GM19455 (cell line): ENCODE data around the gene GALNTL6.
A peak's percentile ranks its signal among the peaks of the same experiment; 100 is the strongest.

Experiments
- ATAC-seq: cut with Tn5 transposase; IDR thresholded peaks from one replicate; pipeline ENCODE4 v1.9.1; 2021; ENCODE audit not compliant: unreplicated experiment

Gene GALNTL6

DNA sequence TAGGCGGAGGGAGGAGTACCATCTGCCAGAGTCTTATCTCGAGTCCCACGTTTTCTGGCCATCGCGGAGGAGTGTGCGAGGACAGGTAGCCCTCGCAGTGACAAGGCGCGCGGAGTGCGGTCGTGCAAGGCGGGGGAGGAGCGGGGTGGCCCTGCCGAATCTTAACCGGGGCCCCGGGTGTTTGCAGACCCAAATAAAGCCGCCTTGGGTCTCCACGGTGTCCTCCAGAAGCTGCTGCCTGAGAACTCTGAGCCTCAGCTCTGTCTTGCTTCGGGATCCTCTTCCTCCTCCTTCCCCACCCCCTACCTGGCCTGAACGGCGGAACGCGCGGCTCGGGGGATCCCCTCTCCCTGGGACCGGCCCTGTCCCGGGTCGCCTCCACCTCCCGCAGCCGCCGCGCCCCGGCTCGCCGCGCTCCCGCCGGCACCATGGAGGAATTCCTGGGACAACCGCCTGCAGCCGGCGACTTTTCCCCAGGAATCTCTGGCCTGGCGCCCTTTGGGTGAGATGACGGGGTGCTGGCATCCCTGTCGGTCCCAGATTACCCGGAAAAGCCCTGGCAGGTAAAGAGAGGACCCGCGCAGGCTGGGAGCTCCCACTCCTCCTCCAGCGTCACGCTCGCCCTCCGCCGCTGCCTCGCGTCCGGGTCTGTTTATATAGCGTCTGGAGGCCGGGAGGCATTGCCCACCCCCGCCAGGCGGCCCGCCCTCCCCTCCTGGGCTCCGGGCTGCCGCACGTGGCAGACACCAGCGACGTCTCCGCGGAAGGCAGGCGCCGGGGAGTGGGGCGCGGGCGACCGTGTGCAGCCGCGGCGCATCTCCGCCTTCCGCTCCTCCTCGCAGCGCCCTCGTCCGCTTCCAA, at the start of gene GALNTL6:
Gene GALNTL6, plus strand, starts transcription at position 740 of the 861 bp plus-strand sequence.
- ATAC-seq: no peak

DNA sequence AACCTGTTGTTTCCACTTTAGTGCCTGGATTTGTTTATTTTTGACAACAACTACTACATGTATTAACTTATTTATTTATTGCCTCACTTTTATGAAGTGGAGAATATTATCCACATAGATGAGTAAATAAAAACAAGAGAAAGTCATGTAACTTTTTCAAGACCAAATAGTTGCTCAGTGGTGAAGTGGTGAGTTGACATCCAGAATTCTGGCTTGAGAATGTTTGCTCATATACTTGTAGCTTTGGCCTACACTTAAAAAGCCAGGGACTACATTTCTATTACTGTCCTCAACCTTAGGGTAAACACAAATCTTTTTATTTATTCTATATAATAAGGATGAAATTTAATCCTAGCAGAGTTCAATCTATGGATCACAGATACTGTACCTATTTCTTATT, 47.7 kb upstream of the GALNTL6 start:
- ATAC-seq: no peak

DNA sequence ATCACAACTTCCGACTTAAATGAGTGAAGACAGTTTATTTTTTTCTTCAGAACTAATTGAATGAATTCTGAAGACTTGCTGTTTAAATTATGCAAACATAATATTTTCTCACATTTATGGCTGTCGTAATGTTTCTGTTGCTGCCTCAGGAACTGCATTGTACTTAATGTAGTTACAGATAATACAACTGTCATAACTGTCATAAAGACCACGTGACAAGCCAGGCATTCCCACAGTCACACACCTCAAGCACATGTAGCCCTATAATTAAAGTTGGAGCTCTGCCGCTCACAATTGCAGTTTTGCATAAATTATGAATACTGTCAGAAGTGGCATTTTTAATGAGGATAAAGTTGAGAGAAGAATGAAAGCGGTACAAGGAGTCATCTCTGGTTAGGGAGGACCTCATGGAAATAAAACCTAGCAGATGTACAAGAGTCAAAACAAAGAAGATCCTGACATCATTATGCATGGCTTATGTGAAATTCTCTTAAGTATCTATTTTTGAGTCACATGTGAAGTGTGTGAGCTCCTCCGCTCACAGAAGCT, 38.5 kb upstream of the GALNTL6 start:
- ATAC-seq: no peak

DNA sequence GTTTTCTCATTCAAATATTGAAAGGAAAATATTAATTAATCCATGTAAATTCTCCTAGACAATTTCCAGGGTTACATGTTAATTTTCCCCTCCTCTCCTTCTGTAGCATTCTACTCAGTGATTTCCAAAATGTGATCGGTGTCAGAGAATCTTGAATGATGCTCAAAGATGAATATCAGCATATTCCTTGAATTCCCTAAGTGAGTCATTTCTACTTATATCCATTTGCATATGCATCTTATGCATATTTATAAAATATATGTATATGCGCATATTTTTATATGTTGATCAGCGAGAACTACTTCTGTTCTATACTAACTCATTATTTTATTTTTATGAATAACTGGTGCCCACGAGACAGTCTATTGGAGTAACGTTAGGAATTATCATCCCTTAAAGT, 33.9 kb upstream of the GALNTL6 start:
- no peak for ATAC-seq

DNA sequence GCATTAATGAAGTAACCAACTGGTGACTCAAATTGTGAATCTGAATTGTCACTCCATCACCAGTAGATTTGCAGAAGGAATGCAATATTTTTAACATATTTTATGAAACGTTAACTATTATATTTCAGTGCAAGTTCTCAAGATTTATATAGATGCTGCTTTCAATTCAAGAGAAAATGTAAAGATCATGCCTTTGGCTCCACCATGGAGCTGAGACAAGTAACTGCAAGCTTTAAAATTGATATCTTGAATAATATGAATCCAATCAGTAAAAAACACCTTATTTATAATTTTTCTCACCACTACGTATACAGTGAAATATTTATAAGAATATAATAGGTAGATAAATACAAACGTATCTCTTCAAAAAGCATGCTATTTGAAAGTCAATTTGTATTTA, 27.8 kb upstream of the GALNTL6 start:
- no peak for ATAC-seq

DNA sequence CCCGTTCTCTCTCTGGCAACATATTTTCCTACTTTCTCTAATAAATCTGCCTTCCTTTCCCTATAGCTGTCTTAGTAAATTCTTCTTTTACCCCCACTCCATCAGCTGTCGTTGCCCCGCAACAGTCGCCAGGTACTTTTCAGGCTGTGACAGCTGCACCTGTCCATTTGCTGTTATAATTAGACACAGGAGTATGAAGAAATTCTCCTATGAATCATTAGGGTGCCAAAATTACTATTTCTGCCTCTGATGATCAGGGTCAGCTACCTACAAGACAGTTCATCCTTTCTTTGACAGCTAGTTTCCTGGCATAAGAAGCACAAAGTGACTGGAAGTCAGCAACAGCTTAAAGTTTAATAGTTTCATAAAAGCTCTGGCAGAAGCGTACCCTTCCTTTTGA, 19.5 kb upstream of the GALNTL6 start:
- ATAC-seq: no peak

DNA sequence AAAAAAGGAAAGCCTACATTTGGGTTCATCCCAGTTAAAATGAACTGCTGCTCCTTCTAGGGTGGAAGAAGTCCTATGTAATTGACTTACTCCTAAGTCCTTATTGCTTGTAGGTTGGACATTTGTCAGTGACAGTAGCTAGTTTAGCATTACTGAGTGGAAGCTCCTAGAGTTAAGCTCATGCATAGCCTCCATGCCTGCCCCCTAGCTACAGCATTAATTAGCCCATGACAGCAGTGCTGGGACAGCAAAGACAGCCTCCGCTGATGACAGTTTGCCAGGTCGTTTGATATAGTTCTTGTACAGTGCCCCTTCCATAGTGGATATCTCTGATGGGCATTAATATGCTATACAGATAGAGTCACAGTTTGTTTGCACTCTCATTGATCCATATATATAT, 18.7 kb upstream of the GALNTL6 start:
- no peak for ATAC-seq

DNA sequence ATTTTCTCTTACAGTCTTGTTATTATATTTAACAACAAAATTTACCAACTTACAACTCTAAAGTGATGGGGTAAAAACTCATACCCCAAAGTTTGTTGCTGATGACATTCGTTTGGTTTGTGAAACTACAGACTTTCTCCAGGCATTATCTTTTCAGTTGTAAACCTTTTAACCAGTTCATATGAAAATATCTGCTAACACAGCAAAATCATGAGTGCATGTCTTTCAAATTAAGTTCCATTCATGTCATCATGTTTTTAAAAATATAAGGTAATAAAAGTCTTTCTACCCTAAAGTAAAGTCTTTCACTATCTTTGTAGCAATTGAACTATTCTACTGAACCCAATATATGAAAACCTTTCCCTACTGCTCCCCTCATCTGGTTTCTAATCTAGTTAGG, 3.4 kb upstream of the GALNTL6 start:
- no peak for ATAC-seq

DNA sequence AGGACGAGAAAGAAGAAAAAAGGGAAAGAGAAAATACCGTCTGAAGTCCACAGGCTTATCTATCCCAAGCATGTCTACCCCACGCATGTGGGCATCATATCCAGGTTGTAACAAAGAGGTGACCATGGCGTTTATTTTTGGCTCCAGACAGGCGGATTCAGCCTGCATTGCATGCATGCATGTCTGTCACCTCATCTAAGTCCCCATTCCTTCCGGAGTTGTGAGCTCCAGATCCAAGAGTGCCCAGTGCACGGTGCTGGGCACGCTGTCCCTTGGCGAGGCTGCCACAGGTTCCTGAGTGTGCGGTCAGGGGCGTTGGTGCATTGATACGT, 905 bp upstream of the GALNTL6 start:
- no peak for ATAC-seq

DNA sequence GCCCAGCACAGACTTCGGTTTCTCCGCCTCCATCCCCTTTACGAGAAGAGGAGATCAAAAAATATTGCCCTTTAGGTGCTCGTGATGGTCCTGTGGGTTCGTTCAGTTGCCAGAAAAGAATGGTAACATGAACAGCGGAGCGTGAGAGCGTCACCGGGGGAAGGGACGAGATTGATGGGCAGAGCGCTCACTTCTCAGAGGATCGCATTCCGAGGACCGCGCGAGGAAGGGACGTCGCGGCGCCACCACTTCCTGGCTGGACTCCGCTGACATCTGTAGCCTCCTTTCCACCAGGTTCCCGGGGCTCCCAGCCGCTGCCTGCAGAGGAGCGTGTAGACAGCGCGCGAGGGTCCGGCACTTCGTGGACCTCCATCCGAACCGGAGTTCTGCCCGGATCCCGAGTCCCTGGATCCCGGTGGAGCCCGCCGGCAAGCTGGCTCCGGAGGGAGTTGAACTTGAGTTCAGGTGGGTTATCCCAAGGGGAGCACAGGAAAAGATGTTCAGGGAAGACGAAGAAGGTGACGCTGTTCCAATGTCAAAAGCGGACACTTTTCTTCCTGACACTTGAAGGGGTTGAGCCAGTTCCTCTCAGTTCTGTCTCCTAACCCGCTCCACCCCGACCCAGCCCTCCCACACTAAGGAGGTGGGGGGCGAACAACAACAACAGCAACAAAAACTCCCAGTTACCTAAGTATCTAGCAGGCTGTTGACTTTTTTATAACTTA, 484 bp downstream of the GALNTL6 start:
- ATAC-seq: no peak

DNA sequence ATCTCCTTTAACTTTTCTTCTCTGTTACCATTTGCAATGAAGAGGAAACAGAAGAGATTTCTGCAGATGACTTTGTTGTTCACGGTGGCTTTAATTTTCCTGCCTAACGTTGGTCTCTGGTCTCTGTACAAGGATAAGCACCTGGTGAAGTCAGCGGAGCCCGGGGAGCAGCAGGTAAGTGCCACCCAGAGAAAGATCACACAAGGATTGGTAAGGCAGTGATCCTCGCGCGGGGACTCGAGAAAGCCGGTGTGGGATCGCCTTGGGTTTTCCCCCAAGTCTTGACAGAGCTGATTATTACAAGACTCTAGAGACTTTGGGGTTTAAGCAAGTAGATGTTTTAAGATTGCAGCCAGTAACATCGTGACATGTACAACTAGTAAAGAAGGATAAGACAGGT, 1.3 kb downstream of the GALNTL6 start:
- ATAC-seq: no peak

DNA sequence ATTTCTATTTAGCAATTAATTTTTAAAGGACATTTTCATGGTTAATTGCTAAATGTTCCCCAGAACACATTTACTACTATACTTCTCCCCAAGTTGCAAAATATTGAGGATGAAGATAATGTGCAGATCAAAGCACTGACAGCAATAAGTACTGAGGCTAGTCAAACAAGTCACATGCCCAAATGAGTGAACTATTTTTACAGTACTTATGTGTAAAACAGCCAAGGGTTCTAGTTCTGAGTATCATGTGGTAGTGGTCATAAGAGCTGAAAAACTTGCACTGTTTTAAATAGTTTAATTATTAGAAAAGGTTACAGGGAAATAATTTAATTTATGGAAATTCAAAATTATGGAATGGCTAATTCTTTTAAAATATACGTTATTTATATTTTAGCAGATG, 3.8 kb downstream of the GALNTL6 start:
- no peak for ATAC-seq

DNA sequence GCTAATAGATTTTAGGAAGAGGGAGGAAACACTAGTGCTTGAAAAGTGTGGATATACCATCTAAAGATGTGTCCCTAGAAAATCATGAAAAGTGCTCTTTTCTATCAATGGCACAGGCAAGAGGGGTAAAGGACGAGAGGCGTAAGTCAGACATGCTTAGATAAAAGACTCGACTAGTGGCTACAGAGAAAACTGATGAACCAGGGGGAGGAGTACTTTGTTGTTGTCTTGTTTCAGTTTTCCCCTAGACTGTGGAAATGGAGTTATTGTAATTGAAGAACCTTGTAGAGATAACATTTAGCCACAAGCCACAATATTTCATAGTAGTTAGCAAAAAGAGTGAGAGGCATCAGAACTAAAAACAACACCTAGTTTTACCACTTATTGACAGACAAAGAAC, 21.4 kb downstream of the GALNTL6 start:
- no peak for ATAC-seq

DNA sequence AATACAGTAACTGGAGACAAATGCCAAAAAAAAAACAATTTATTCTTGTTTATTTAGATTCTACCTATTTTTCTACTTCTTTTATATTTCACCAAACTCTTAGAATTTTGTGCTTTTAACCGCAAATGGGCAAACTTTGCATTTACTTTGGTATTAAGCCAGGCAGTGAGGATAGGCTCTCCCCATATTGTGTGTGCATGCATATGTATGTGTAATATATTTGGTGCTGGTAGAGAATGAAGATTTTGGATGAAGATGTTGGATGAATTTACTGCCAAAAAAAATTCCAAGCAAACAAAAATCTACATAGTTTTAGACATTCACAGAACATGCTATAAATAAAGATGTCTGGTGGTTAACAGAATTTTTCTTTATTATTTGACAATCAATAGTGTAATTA, 30.3 kb downstream of the GALNTL6 start:
- no peak for ATAC-seq

DNA sequence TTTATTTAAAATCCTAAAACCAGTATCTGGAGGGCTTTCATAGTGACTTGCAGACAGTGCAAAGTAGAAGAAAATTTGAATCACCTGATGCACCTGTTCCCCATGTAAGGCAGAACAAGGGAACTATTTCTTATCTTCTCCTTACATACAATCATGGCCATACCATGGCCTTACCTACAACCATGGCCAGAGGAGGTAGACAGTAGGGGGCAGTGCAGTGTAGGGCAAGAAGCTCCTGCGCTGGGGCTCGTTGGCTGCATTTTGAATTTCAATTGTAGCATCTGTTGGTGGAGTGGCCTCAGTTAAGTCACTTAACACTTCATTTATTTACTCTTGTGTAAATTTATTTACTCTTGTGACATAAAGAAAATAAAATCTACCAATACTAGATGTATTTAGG, 33.0 kb downstream of the GALNTL6 start:
- peak; percentile 67 for ATAC-seq

DNA sequence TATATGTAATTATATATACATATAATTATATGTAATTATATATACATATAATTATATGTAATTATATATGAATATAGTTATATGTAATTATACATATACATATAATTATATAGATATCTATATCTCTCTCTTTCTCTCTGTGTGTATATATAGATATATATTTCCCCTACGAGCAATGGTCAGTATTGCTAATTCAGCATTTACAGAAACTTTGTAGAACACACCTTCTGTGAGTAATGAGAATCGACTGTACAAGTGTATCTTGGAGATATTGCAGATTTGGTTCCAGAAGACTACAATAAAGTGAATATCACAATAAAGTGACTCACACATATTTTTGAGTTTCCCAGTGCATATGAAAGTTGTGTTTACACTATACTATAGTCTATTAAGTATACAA, 33.7 kb downstream of the GALNTL6 start:
- no peak for ATAC-seq

DNA sequence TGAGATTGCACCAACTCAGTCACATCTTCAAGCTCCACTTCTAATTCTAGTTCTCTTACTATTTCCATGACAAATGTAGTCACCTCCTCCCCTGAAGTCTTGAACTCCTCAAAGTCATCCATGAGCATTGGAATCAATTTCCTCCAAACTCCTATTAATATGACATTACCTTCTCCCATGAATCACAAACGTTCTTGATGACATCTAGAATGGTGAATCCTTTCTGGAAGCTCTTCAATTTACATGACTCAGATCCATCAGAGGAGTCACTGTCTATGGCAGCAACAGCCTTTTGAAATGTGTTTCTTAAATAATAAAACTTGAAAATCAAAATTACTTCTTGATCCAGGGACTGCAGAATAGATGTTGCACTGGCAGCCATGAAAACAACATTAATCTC, 34.5 kb downstream of the GALNTL6 start:
- ATAC-seq: no peak

DNA sequence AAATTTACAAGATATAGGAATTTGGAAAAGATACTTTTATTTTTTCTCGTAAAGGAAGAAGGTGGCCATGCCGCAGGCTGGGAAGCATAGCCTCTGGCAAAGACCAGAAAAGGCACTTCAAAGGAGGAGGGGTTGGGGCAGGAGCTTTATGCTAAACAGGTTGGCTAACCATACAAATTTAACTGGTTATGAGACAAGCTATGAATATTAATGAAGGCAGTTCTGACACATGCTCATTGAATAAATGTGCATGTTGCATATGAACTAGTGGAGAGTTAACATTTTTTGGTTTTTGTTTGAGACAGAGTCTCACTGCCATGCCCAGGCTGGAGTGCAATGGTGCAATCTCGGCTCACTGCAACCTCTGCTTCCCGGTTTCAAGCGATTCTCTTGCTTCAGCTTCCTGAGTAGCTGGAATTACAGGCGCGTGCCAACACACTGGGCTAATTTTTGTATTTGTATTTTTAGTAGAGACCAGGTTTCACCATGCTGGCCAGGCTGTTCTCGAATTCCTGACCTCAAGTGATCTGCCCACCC, 36.5 kb downstream of the GALNTL6 start:
- no peak for ATAC-seq

DNA sequence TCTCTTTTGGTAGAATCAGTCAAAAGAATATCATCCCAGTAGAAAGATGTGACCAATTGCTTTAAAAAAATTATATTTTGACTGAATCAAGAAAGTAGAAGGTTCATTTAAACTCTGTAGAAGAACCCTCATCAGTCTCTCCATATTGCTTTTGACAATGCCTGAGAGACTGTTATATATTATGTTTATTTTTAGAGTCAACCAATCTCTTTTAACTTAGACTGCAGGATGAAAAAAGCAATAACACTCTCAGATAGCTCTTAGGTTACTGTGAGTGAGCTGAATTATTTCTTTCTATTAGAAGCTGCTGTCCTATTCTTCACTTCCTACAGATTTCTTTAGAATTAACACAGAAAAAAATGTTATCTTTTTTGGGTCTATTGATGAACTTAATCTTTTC, 38.1 kb downstream of the GALNTL6 start:
- ATAC-seq: no peak

DNA sequence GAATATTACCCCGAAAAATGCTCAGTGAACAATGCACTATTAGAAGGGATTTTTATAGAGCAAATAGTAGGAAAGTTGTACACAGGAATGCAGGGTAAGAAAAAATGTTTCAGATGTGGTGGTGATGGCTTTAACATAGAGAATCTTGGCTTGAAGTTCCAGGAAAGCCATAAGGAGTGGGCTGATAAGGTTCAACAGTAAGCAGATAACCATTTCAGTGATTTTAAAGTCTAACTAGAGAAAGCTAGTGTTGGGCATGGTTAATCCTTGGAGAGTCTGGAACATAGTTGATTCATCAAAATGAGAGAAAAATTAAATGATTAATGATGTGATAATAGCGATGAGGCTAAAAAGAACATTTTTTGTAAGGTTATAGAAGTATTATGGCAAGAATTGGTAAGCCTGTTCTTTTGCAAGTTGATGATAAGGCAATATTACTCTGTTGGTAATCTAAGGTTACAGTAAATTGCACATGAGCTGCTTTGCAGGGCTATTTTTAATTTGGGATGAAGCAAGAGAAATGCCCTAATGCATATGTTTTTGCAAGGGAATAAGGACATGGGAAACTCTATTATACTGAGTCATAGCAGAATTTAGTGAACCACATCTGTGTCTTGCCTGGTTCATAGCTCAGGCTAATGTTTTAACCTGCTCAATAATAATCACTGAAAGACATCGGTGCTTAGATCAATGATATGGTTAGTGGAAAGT, 44.3 kb downstream of the GALNTL6 start:
- no peak for ATAC-seq

DNA sequence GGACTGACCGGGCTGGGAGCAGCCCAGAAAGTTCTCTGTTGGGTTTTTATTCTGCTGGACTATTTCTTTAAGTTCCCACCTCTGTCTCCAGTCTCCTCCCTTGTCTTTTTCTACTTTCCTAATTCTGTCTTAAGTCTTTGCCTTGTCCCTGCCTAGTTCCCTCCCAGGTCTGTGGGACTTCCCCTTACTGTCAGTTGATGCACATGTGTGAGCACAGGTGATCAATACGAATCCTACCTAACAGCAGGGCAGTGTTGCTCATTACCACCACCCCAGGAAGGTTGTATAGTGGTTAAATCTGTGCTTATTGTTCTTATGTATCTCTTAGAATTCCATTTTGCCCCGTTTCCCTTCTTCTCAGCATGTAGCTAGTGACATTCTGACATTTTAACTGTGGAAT, 62.1 kb downstream of the GALNTL6 start:
- ATAC-seq: no peak
